Measurements from ENCODE around the gene SGPL1. TPM values are rescaled to one million over a fixed set of nuclear protein-coding genes. Genes with fewer than 3 reads are reported as not detected.

Gene SGPL1
- total and polyA plus RNA-seq, 2 experiments from 2014 or later = 12.0 to 42.7 TPM

DNA sequence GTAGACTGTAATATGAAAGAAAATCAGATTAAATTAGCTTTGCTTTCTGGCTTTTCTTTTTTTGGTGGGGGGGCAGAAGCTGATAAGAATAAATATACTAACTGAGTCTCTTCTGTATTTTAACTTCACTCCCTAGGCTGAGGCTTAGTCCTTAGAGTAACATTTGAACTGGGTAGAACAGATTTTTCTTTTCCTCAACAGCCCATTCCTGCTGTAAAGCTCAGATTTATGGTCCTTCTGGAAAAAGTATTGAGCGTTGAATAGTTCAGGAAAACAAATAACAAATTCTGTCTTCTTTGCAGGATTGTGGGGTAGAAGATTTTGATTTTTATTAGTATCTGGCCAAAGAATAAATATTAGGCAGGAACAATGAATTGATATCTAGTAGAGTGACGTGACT, 17.9 kb downstream of the SGPL1 start:
- Histone ChIP-seq H4K20me1 (replicated peaks; ENCODE audit: insufficient read depth) (peaks cover 23% of the 10 kb centered on the region; the same call in 1 of the 2 replicates), H3K4me1 (ENCODE audit: insufficient read depth) (no peaks in the 10 kb centered on the region), H3K9me2 (ENCODE audit: insufficient read depth) (no peaks in the 10 kb centered on the region), H3F3A (replicated peaks; ENCODE audit: low read depth) (no peaks in the 10 kb centered on the region), H3K4me2 (no peak overlapping the region), H3K27me3 (ENCODE audit: insufficient read depth) (no peaks in the 10 kb centered on the region), H3K27ac (ENCODE audit: low read depth) (no peak overlapping the region), H2AFZ (no peak overlapping the region), H3K4me3 (no peak overlapping the region), H3K36me3 (ENCODE audit: insufficient read depth) (peaks cover 6% of the 10 kb centered on the region; the same call in 1 of the 2 replicates), H3K79me2 (replicated peaks; ENCODE audit: insufficient read depth) (peaks cover 95% of the 10 kb centered on the region)
- no peaks in the 10 kb centered on the region; the same call in 2 of the 3 replicates for H3K4me1 Mint-ChIP-seq
- TF ChIP-seq EZH2 (IDR thresholded peaks at IDR 0.05; ENCODE audit: low read depth, unreplicated experiment) (no peak), NANOG (IDR thresholded peaks at IDR 0.05; ENCODE audit: borderline replicate concordance) (no peak), JUNB (IDR thresholded peaks at IDR 0.05; ENCODE audit: unreplicated experiment) (no peak), EZH2phosphoT487 (IDR thresholded peaks at IDR 0.05; ENCODE audit: unreplicated experiment) (no peak), CREB1 (CRISPR knock-in tag; IDR thresholded peaks at IDR 0.05; ENCODE audit: low read depth) (no peak), ZNF331 (CRISPR knock-in tag; IDR thresholded peaks at IDR 0.05; ENCODE audit: low read depth) (no peak), POLR2AphosphoS5 (IDR thresholded peaks at IDR 0.05; ENCODE audit: low read depth) (no peak), STAT1 (IDR thresholded peaks at IDR 0.05; ENCODE audit: unreplicated experiment) (no peak), ZNF114 (CRISPR knock-in tag; IDR thresholded peaks at IDR 0.05) (no peak)
- TF ChIP-seq, protein P1, sequence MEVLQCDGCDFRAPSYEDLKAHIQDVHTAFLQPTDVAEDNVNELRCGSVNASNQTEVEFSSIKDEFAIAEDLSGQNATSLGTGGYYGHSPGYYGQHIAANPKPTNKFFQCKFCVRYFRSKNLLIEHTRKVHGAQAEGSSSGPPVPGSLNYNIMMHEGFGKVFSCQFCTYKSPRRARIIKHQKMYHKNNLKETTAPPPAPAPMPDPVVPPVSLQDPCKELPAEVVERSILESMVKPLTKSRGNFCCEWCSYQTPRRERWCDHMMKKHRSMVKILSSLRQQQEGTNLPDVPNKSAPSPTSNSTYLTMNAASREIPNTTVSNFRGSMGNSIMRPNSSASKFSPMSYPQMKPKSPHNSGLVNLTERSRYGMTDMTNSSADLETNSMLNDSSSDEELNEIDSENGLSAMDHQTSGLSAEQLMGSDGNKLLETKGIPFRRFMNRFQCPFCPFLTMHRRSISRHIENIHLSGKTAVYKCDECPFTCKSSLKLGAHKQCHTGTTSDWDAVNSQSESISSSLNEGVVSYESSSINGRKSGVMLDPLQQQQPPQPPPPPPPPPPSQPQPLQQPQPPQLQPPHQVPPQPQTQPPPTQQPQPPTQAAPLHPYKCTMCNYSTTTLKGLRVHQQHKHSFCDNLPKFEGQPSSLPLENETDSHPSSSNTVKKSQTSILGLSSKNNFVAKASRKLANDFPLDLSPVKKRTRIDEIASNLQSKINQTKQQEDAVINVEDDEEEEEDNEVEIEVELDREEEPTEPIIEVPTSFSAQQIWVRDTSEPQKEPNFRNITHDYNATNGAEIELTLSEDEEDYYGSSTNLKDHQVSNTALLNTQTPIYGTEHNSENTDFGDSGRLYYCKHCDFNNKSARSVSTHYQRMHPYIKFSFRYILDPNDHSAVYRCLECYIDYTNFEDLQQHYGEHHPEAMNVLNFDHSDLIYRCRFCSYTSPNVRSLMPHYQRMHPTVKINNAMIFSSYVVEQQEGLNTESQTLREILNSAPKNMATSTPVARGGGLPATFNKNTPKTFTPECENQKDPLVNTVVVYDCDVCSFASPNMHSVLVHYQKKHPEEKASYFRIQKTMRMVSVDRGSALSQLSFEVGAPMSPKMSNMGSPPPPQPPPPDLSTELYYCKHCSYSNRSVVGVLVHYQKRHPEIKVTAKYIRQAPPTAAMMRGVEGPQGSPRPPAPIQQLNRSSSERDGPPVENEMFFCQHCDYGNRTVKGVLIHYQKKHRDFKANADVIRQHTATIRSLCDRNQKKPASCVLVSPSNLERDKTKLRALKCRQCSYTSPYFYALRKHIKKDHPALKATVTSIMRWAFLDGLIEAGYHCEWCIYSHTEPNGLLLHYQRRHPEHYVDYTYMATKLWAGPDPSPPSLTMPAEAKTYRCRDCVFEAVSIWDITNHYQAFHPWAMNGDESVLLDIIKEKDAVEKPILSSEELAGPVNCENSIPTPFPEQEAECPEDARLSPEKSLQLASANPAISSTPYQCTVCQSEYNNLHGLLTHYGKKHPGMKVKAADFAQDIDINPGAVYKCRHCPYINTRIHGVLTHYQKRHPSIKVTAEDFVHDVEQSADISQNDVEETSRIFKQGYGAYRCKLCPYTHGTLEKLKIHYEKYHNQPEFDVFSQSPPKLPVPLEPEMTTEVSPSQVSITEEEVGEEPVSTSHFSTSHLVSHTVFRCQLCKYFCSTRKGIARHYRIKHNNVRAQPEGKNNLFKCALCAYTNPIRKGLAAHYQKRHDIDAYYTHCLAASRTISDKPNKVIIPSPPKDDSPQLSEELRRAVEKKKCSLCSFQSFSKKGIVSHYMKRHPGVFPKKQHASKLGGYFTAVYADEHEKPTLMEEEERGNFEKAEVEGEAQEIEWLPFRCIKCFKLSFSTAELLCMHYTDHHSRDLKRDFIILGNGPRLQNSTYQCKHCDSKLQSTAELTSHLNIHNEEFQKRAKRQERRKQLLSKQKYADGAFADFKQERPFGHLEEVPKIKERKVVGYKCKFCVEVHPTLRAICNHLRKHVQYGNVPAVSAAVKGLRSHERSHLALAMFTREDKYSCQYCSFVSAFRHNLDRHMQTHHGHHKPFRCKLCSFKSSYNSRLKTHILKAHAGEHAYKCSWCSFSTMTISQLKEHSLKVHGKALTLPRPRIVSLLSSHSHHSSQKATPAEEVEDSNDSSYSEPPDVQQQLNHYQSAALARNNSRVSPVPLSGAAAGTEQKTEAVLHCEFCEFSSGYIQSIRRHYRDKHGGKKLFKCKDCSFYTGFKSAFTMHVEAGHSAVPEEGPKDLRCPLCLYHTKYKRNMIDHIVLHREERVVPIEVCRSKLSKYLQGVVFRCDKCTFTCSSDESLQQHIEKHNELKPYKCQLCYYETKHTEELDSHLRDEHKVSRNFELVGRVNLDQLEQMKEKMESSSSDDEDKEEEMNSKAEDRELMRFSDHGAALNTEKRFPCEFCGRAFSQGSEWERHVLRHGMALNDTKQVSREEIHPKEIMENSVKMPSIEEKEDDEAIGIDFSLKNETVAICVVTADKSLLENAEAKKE (CRISPR knock-in tag; IDR thresholded peaks at IDR 0.05) = no peak
- TF ChIP-seq, protein P2, sequence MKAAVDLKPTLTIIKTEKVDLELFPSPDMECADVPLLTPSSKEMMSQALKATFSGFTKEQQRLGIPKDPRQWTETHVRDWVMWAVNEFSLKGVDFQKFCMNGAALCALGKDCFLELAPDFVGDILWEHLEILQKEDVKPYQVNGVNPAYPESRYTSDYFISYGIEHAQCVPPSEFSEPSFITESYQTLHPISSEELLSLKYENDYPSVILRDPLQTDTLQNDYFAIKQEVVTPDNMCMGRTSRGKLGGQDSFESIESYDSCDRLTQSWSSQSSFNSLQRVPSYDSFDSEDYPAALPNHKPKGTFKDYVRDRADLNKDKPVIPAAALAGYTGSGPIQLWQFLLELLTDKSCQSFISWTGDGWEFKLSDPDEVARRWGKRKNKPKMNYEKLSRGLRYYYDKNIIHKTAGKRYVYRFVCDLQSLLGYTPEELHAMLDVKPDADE (IDR thresholded peaks at IDR 0.05) = no peak
- TF ChIP-seq, protein P3, sequence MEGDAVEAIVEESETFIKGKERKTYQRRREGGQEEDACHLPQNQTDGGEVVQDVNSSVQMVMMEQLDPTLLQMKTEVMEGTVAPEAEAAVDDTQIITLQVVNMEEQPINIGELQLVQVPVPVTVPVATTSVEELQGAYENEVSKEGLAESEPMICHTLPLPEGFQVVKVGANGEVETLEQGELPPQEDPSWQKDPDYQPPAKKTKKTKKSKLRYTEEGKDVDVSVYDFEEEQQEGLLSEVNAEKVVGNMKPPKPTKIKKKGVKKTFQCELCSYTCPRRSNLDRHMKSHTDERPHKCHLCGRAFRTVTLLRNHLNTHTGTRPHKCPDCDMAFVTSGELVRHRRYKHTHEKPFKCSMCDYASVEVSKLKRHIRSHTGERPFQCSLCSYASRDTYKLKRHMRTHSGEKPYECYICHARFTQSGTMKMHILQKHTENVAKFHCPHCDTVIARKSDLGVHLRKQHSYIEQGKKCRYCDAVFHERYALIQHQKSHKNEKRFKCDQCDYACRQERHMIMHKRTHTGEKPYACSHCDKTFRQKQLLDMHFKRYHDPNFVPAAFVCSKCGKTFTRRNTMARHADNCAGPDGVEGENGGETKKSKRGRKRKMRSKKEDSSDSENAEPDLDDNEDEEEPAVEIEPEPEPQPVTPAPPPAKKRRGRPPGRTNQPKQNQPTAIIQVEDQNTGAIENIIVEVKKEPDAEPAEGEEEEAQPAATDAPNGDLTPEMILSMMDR (conservative IDR thresholded peaks at IDR 0.05; ENCODE audit: low read depth in 2 of 2) = no peak
- TF ChIP-seq, protein P4, sequence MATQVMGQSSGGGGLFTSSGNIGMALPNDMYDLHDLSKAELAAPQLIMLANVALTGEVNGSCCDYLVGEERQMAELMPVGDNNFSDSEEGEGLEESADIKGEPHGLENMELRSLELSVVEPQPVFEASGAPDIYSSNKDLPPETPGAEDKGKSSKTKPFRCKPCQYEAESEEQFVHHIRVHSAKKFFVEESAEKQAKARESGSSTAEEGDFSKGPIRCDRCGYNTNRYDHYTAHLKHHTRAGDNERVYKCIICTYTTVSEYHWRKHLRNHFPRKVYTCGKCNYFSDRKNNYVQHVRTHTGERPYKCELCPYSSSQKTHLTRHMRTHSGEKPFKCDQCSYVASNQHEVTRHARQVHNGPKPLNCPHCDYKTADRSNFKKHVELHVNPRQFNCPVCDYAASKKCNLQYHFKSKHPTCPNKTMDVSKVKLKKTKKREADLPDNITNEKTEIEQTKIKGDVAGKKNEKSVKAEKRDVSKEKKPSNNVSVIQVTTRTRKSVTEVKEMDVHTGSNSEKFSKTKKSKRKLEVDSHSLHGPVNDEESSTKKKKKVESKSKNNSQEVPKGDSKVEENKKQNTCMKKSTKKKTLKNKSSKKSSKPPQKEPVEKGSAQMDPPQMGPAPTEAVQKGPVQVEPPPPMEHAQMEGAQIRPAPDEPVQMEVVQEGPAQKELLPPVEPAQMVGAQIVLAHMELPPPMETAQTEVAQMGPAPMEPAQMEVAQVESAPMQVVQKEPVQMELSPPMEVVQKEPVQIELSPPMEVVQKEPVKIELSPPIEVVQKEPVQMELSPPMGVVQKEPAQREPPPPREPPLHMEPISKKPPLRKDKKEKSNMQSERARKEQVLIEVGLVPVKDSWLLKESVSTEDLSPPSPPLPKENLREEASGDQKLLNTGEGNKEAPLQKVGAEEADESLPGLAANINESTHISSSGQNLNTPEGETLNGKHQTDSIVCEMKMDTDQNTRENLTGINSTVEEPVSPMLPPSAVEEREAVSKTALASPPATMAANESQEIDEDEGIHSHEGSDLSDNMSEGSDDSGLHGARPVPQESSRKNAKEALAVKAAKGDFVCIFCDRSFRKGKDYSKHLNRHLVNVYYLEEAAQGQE (IDR thresholded peaks at IDR 0.05; ENCODE audit: unreplicated experiment) = no peak
- H3K36me3 Mint-ChIP-seq (ENCODE audit: low read depth) = peaks cover 26% of the 10 kb centered on the region
- H3K27ac Mint-ChIP-seq = no peak overlapping the region
- DNase-seq (ENCODE audit: low spot score) (no peak), ATAC-seq (no peak)
- no peaks in the 10 kb centered on the region for H3K27me3 Mint-ChIP-seq (ENCODE audit: insufficient read depth, low read depth, poor library complexity)
- no peaks in the 10 kb centered on the region; the same call in 2 of the 3 replicates for H3K9me3 Mint-ChIP-seq
- no peak overlapping the region for H3K4me3 Mint-ChIP-seq

All from GM23338 (cell line).